IPS-11a (cell line): ENCODE results near the gene SCAI.

Experiments
- H3K4me3 ChIP-seq: one replicate; pipeline ENCODE4 v1.5.1; 2013; ENCODE audit warnings: low read depth, low read length, control low read depth

SCAI gene

DNA sequence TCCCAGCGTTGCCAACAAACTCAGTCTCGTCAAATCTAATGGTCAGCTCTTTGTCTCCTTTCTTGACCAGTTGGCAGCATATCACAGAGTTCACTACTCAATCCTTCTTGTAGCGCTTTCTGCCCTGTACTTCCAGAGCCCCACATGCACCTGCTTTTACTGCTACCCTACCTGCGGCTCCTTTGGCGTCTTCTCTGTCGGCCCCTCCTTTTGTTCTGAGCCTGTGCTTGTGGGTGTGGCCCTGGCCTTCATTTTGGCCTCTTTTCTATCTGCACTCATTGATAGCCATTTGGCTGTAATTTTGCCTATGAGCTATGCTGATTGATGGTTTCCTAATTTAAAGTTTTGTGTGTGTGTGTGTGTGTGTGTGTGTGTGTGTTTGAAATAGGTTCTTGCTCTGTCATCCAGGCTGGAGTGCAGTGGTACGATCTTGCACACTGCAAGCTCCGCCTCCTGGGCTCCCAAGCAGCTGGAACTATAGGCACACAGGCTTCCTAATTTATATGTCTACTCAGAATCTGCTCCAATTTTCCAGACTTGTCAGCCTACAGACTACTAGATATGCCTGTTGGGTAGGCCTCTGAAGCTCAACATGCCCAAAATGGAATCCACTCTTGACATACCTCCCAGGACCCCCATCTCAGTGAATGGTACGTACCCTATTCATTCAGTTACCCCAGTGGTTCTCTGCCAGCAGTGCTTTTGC, 249.1 kb downstream of the SCAI start:
- H3K4me3 ChIP-seq: no peak overlapping the region
